ENCODE measurements around the gene ZNF506.
"Not testable (repeated sequence)": the region's sequence is repeated elsewhere in the genome, so short reads cannot be mapped to it uniquely, and the experiment has no call there.

ZNF506 gene

GRCh38 chr19:19821366-19821951 is at the start of gene ZNF506:
TSS of gene ZNF506 (minus strand) at chr19:19821750. CDS start at chr19:19821603, 147 bp downstream.
- peak; percentile 90 for DNase-seq (ENCODE audit: low spot score)

GRCh38 chr19:19870086-19870485 is 48.5 kb upstream of the ZNF506 start:
- not testable (repeated sequence) for DNase-seq (ENCODE audit: low spot score)

GRCh38 chr19:19866611-19867248 is 45.2 kb upstream of the ZNF506 start:
- peak; percentile 14 for DNase-seq (ENCODE audit: low spot score)

GRCh38 chr19:19865750-19866610 is 44.4 kb upstream of the ZNF506 start, which contains the start of gene ZNF253:
TSS of gene ZNF253 (plus strand) at chr19:19865882. CDS start at chr19:19865997, 115 bp downstream.
- peak; percentile 97 for DNase-seq (ENCODE audit: low spot score)

GRCh38 chr19:19860756-19861390 is 39.3 kb upstream of the ZNF506 start:
- peak; percentile 2 for DNase-seq (ENCODE audit: low spot score)

GRCh38 chr19:19858751-19859150 is 37.2 kb upstream of the ZNF506 start:
- no peak for DNase-seq (ENCODE audit: low spot score)

GRCh38 chr19:19851740-19852139 is 30.2 kb upstream of the ZNF506 start:
- DNase-seq (ENCODE audit: low spot score): not testable (repeated sequence)

- no peak for DNase-seq (ENCODE audit: low spot score)
Observed at GRCh38 chr19:19849056-19849455, 27.5 kb upstream of the ZNF506 start.

- no peak for DNase-seq (ENCODE audit: low spot score)
Observed at GRCh38 chr19:19847781-19848180, 26.2 kb upstream of the ZNF506 start.

- no peak for DNase-seq (ENCODE audit: low spot score)
Observed at GRCh38 chr19:19835560-19836038, 14.0 kb upstream of the ZNF506 start.

GRCh38 chr19:19826875-19827274 is 5.3 kb upstream of the ZNF506 start:
- DNase-seq (ENCODE audit: low spot score): no peak

- DNase-seq (ENCODE audit: low spot score): no peak
Observed at GRCh38 chr19:19823916-19824315, 2.4 kb upstream of the ZNF506 start.

- not testable (repeated sequence) for DNase-seq (ENCODE audit: low spot score)
Observed at GRCh38 chr19:19821976-19822375, 426 bp upstream of the ZNF506 start.

- no peak for DNase-seq (ENCODE audit: low spot score)
Observed at GRCh38 chr19:19820774-19821320, 703 bp downstream of the ZNF506 start.

GRCh38 chr19:19817357-19817756 is 4.2 kb downstream of the ZNF506 start:
- no peak for DNase-seq (ENCODE audit: low spot score)

- DNase-seq (ENCODE audit: low spot score): no peak
Observed at GRCh38 chr19:19816679-19817078, 4.9 kb downstream of the ZNF506 start.

GRCh38 chr19:19811999-19812398 is 9.6 kb downstream of the ZNF506 start:
- not testable (repeated sequence) for DNase-seq (ENCODE audit: low spot score)

GRCh38 chr19:19805480-19805879 is 16.1 kb downstream of the ZNF506 start:
- no peak for DNase-seq (ENCODE audit: low spot score)

GRCh38 chr19:19788015-19788414 is 33.5 kb downstream of the ZNF506 start:
- no peak for DNase-seq (ENCODE audit: low spot score)

- DNase-seq (ENCODE audit: low spot score): not testable (repeated sequence)
Observed at GRCh38 chr19:19785476-19785875, 36.1 kb downstream of the ZNF506 start.

GRCh38 chr19:19782783-19783182 is 38.8 kb downstream of the ZNF506 start:
- no peak for DNase-seq (ENCODE audit: low spot score)

- DNase-seq (ENCODE audit: low spot score): not testable (repeated sequence)
Observed at GRCh38 chr19:19781791-19782190, 39.8 kb downstream of the ZNF506 start.
